ENCODE measurements around the gene KCND3.

GRCh38 chr1:111730706-111731105 is 258.8 kb downstream of the KCND3 start:
- no peak for TF ChIP-seq POLR2A (IDR thresholded peaks at IDR 0.05)
- no peak for TF ChIP-seq CTCF (IDR thresholded peaks at IDR 0.05)
- TF ChIP-seq EP300 (IDR thresholded peaks at IDR 0.05): no peak
- no peak for TF ChIP-seq POLR2AphosphoS5 (IDR thresholded peaks at IDR 0.05)

Measured in upper lobe of left lung (tissue), 4 donors.